GM19455 (cell line): ENCODE results near the gene PRR29.
"Not testable (repeated sequence)": the region's sequence is repeated elsewhere in the genome, so short reads cannot be mapped to it uniquely, and the experiment has no call there.

Experiments
- ATAC-seq: cut with Tn5 transposase; IDR thresholded peaks from one replicate; pipeline ENCODE4 v1.9.1; 2021; ENCODE audit not compliant: unreplicated experiment

The PRR29 gene

GRCh38 chr17:63973930-63974593 lies 24.1 kb upstream of the PRR29 start:
- ATAC-seq = no peak

- no peak for ATAC-seq
These were observed 23.5 kb upstream of the PRR29 start for GRCh38 chr17:63974594-63975192.

GRCh38 chr17:63975541-63976092 lies 22.5 kb upstream of the PRR29 start:
- ATAC-seq = no peak

- no peak for ATAC-seq
These were observed 21.4 kb upstream of the PRR29 start for GRCh38 chr17:63976702-63977101.

GRCh38 chr17:63978272-63979200 lies 19.6 kb upstream of the PRR29 start:
- no peak for ATAC-seq

- not testable (repeated sequence) for ATAC-seq
These were observed 15.5 kb upstream of the PRR29 start for GRCh38 chr17:63982641-63983040.

- no peak for ATAC-seq
These were observed 14.8 kb upstream of the PRR29 start for GRCh38 chr17:63983320-63983719.

- no peak for ATAC-seq
These were observed 13.9 kb upstream of the PRR29 start for GRCh38 chr17:63984236-63984635.

GRCh38 chr17:63984651-63985386 lies 13.3 kb upstream of the PRR29 start:
- ATAC-seq = no peak

- no peak for ATAC-seq
These were observed 12.6 kb upstream of the PRR29 start for GRCh38 chr17:63985387-63986140.

- ATAC-seq = no peak
These were observed 11.3 kb upstream of the PRR29 start for GRCh38 chr17:63986821-63987220.

- ATAC-seq = no peak
These were observed 10.7 kb upstream of the PRR29 start for GRCh38 chr17:63987221-63988126.

GRCh38 chr17:63988127-63988478 lies 10.0 kb upstream of the PRR29 start:
- ATAC-seq = no peak

- ATAC-seq = no peak
These were observed 9.2 kb upstream of the PRR29 start for GRCh38 chr17:63988741-63989621.

GRCh38 chr17:63989622-63990345 lies 8.4 kb upstream of the PRR29 start:
- ATAC-seq = no peak

GRCh38 chr17:63991611-63992010 lies 6.5 kb upstream of the PRR29 start:
- ATAC-seq = no peak

GRCh38 chr17:63993368-63993985 lies 4.7 kb upstream of the PRR29 start:
- no peak for ATAC-seq
